Parathyroid adenoma (tissue), 2 donors: ENCODE results near the gene TMEM171.

Source experiments
- H2AFZ ChIP-seq: fragments of 300-600 bp; sonication (generic); one replicate; pipeline ENCODE4 v1.7.0; 2017; ENCODE audit warnings: antibody characterized with exemption, mild to moderate bottlenecking
- H3K27ac ChIP-seq: fragments of 300-600 bp; sonication (generic); one replicate; pipeline ENCODE4 v1.7.0; 2017
- H3K27me3 ChIP-seq: fragments of 300-600 bp; sonication (generic); one replicate; pipeline ENCODE4 v1.7.0; 2017; ENCODE audit warnings: low read length; ENCODE audit not compliant: control insufficient read depth, insufficient read depth
- H3K36me3 ChIP-seq: fragments of 300-600 bp; sonication (generic); one replicate; pipeline ENCODE4 v1.7.0; 2017; ENCODE audit warnings: low read length; ENCODE audit not compliant: control insufficient read depth, insufficient read depth
- H3K4me1 ChIP-seq: fragments of 300-600 bp; sonication (generic); one replicate; pipeline ENCODE4 v1.7.0; 2017; ENCODE audit warnings: control low read depth
- H3K4me2 ChIP-seq: fragments of 300-600 bp; sonication (generic); one replicate; pipeline ENCODE4 v1.7.0; 2017; ENCODE audit warnings: low read length
- H3K4me3 ChIP-seq: fragments of 300-600 bp; sonication (generic); one replicate; pipeline ENCODE4 v1.7.0; 2017; ENCODE audit warnings: low read depth, low read length
- H3K79me2 ChIP-seq: fragments of 300-600 bp; sonication (generic); one replicate; pipeline ENCODE4 v1.7.0; 2017; ENCODE audit warnings: control low read depth
- H3K9ac ChIP-seq: fragments of 300-600 bp; sonication (generic); one replicate; pipeline ENCODE4 v1.7.0; 2017; ENCODE audit warnings: mild to moderate bottlenecking
- H3K9me3 ChIP-seq: fragments of 300-600 bp; sonication (generic); one replicate; pipeline ENCODE4 v1.7.0; 2017; ENCODE audit warnings: low read length; ENCODE audit not compliant: control insufficient read depth
- CTCF ChIP-seq: fragments of 300-600 bp; sonication (generic); IDR thresholded peaks from one replicate; pipeline ENCODE4 v1.7.0; 2017; ENCODE audit warnings: antibody characterized with exemption, mild to moderate bottlenecking
- donor health status: primary hyperparathyroidism.

TMEM171 gene

GRCh38 chr5:73157414-73158303, 37.3 kb downstream of the TMEM171 start:
- no peak for TF ChIP-seq CTCF
- no peak overlapping the region for H3K27ac ChIP-seq

GRCh38 chr5:73158313-73158712, 37.9 kb downstream of the TMEM171 start:
- no peak overlapping the region for H3K27ac ChIP-seq
- no peaks in the 10 kb centered on the region for H3K79me2 ChIP-seq
- H3K36me3 ChIP-seq = no peaks in the 10 kb centered on the region
- TF ChIP-seq CTCF = no peak
- peak overlapping the region; percentile 8 for H2AFZ ChIP-seq
- no peak overlapping the region for H3K4me3 ChIP-seq
- H3K4me1 ChIP-seq = no peaks in the 10 kb centered on the region
- no peaks in the 10 kb centered on the region for H3K27me3 ChIP-seq
- no peaks in the 10 kb centered on the region for H3K9me3 ChIP-seq
- H3K9ac ChIP-seq = no peak overlapping the region
- no peak overlapping the region for H3K4me2 ChIP-seq

More at GRCh38 chr5:73157414-73158303, 37.3 kb downstream of the TMEM171 start:
- Histone ChIP-seq H3K9me3 (no peaks in the 10 kb centered on the region), H3K4me1 (no peaks in the 10 kb centered on the region), H3K4me3 (no peak overlapping the region), H2AFZ (no peak overlapping the region), H3K4me2 (no peak overlapping the region), H3K36me3 (no peaks in the 10 kb centered on the region), H3K9ac (no peak overlapping the region), H3K27me3 (no peaks in the 10 kb centered on the region), H3K79me2 (no peaks in the 10 kb centered on the region)

GRCh38 chr5:73160239-73160671, 39.9 kb downstream of the TMEM171 start:
- Histone ChIP-seq H3K36me3 (no peaks in the 10 kb centered on the region), H3K4me3 (no peak overlapping the region), H3K27me3 (no peaks in the 10 kb centered on the region), H3K4me2 (no peak overlapping the region), H3K27ac (no peak overlapping the region), H2AFZ (no peak overlapping the region), H3K9ac (no peak overlapping the region), H3K79me2 (no peaks in the 10 kb centered on the region), H3K4me1 (no peaks in the 10 kb centered on the region), H3K9me3 (no peaks in the 10 kb centered on the region)
- no peak for TF ChIP-seq CTCF

GRCh38 chr5:73170522-73170921, 50.1 kb downstream of the TMEM171 start:
- H3K4me2 ChIP-seq = no peak overlapping the region
- no peaks in the 10 kb centered on the region for H3K36me3 ChIP-seq
- no peak overlapping the region for H3K27ac ChIP-seq
- peaks cover 3% of the 10 kb centered on the region for H3K9me3 ChIP-seq
- no peak overlapping the region for H3K4me3 ChIP-seq
- no peaks in the 10 kb centered on the region for H3K27me3 ChIP-seq
- no peak overlapping the region for H3K9ac ChIP-seq
- H3K4me1 ChIP-seq = peaks cover 4% of the 10 kb centered on the region
- H3K79me2 ChIP-seq = no peaks in the 10 kb centered on the region
- TF ChIP-seq CTCF = no peak
- H2AFZ ChIP-seq = no peak overlapping the region

GRCh38 chr5:73171495-73171894, 51.1 kb downstream of the TMEM171 start:
- Histone ChIP-seq H3K27ac (no peak overlapping the region), H3K9ac (no peak overlapping the region), H3K4me3 (no peak overlapping the region), H3K27me3 (no peaks in the 10 kb centered on the region), H3K4me2 (no peak overlapping the region), H3K9me3 (peaks cover 3% of the 10 kb centered on the region), H3K79me2 (no peaks in the 10 kb centered on the region), H3K36me3 (no peaks in the 10 kb centered on the region), H2AFZ (no peak overlapping the region), H3K4me1 (peaks cover under 1% of the 10 kb centered on the region)
- TF ChIP-seq CTCF = no peak
